Panc1 (cell line): ENCODE measurements around the gene TMCO4. TPM values are rescaled to one million over a fixed set of nuclear protein-coding genes. Genes with fewer than 3 reads are reported as not detected.

Source experiments
- ATAC-seq: fragments of 200-7000 bp; cut with Tn5 transposase; 2 replicates; pipeline ENCODE4 v1.9.1; 2020; ENCODE audit warnings: mild to moderate bottlenecking, moderate library complexity
- BruUV-seq: library from RNA; stranded (reverse); fragments of 400-500 nt; replicated peaks from 2 replicates; lab custom pipeline; 2021; lab: Mats Ljungman, UMichigan
- CTCF ChIA-PET: fragments of 300-600 bp; sonication (Branson Sonifier 250); formaldehyde crosslinking; loops from one replicate; lab custom pipeline; 2022; ENCODE audit warnings: antibody characterized with exemption; lab: Charles Lee
- POLR2A ChIA-PET: fragments of 300-600 bp; sonication (Branson Sonifier 250); formaldehyde crosslinking; loops from one replicate; lab custom pipeline; 2022; ENCODE audit warnings: antibody characterized with exemption; lab: Charles Lee
- DNase-seq: peaks from one replicate; pipeline ENCODE4 v3.0.0-alpha.2; 2010; ENCODE audit warnings: low read depth, low spot score
- H3K27ac ChIP-seq: 2 replicates; pipeline ENCODE4 v1.5.1; 2011; ENCODE audit warnings: mild to moderate bottlenecking, low read length, inconsistent platforms
- H3K27me3 ChIP-seq: fragments of 200-500 bp; sonication (Bioruptor generic); 2 replicates; pipeline ENCODE4 v1.6.0; 2014; ENCODE audit warnings: low read length, inconsistent platforms; ENCODE audit not compliant: control insufficient read depth, insufficient read depth
- H3K36me3 ChIP-seq: fragments of 200-500 bp; sonication (Bioruptor generic); 2 replicates; pipeline ENCODE4 v1.5.1; 2014; ENCODE audit warnings: inconsistent platforms, mild to moderate bottlenecking, low read length, moderate library complexity; ENCODE audit not compliant: control insufficient read depth, insufficient read depth
- H3K4me1 ChIP-seq: 2 replicates; pipeline ENCODE4 v1.5.1; 2011; ENCODE audit warnings: inconsistent platforms, mild to moderate bottlenecking, low read length, moderate library complexity; ENCODE audit not compliant: control insufficient read depth, insufficient read depth
- H3K4me3 ChIP-seq, 2 experiments: 2 replicates each; pipeline ENCODE4 v1.5.1; 2011 to 2012; ENCODE audit warnings: low read depth in 2 of 2, low read length in 2 of 2, mild to moderate bottlenecking in 2 of 2, inconsistent platforms in 1 of 2, moderate library complexity in 1 of 2
- H3K9me3 ChIP-seq: fragments of 200-500 bp; sonication (Bioruptor generic); 2 replicates; pipeline ENCODE4 v1.5.1; 2014; ENCODE audit warnings: low read depth, mild to moderate bottlenecking, inconsistent platforms, low read length, moderate library complexity; ENCODE audit not compliant: control insufficient read depth, insufficient read depth
- POLR2AphosphoS5 ChIP-seq: IDR thresholded peaks from 2 replicates; pipeline ENCODE4 v1.6.1; 2012; ENCODE audit warnings: mild to moderate bottlenecking, low read depth, low read length, moderate library complexity
- REST ChIP-seq, 2 experiments: IDR thresholded peaks; 2 replicates each; pipeline ENCODE4 v1.6.1; 2011 to 2012; ENCODE audit warnings: low read depth in 2 of 2, control low read depth in 1 of 2, low read length in 1 of 2, mild to moderate bottlenecking in 1 of 2, moderate library complexity in 1 of 2; ENCODE audit not compliant: insufficient read depth in 1 of 2
- SIN3A ChIP-seq: IDR thresholded peaks from 2 replicates; pipeline ENCODE4 v1.6.1; 2012; ENCODE audit warnings: low read depth, mild to moderate bottlenecking, low read length, moderate library complexity, borderline replicate concordance; ENCODE audit not compliant: insufficient read depth
- TCF7L2 ChIP-seq: IDR thresholded peaks from 2 replicates; pipeline ENCODE4 v1.6.1; 2011; ENCODE audit warnings: mild to moderate bottlenecking, low read depth, low read length, inconsistent platforms
- in situ Hi-C: cut with HindIII; loops from 2 replicates; pipeline ENCODE4 v1.10.0; 2016; ENCODE audit warnings: low sequenced_read_pairs, low pct_unique_long_range_greater_than_20kb
- intact Hi-C: fragments of 100-400 bp; cut with micrococcal nuclease; formaldehyde crosslinking; loops from one replicate; pipeline ENCODE4 v1.10.0; 2022; ENCODE audit not compliant: unreplicated experiment
- total RNA-seq: library from RNA; stranded (reverse); gene quantifications from one replicate; pipeline ENCODE4 v1.2.1, GENCODE V29; 2021; ENCODE audit not compliant: unreplicated experiment
- TF ChIP-seq, protein P1 (sequence below): fragments of 450-650 bp; IDR thresholded peaks from 2 replicates; pipeline ENCODE4 v1.5.1; 2017; ENCODE audit warnings: mild to moderate bottlenecking

The TMCO4 gene
- total RNA-seq, 1 experiment from 2014 or later: 13.2 TPM

DNA sequence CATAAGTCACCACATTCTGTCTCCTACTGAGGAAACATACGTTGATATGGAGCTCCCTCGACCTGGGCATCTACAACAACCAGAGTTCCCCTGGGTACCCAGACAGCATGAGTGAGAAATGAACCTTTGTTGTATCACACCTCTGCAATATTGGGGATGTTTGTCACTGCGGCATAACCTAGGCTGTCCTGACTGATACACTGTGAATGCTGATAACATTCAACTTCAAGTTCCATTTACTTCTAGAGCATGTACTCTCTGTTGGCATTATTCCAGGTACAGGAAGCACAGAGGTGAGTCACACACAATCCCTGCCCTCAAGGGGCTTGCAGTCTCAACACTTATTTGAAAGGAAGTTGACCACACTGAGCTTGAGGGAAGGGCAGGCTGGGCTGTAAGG, 69.5 kb downstream of the TMCO4 start:
- H3K4me1 ChIP-seq: no peaks in the 10 kb centered on the region
- no peaks in the 10 kb centered on the region for H3K27me3 ChIP-seq
- H3K4me3 ChIP-seq: no peak overlapping the region
- H3K9me3 ChIP-seq: no peaks in the 10 kb centered on the region; the same call in 1 of the 2 replicates
- BruUV-seq: no TSS peak
- DNase-seq (no peak), ATAC-seq (no peak)
- ChIA-PET POLR2A (no interaction called here), CTCF (no interaction called here)
- H3K27ac ChIP-seq: no peak overlapping the region
- intact Hi-C loops: no loop called here
- TF ChIP-seq SIN3A (no peak), REST (IDR thresholded peaks at IDR 0.05; ENCODE audit: insufficient read depth in 1 of 2, low read depth in 2 of 2, low read length in 1 of 2) (no peak), TCF7L2 (no peak), POLR2AphosphoS5 (no peak)
- TF ChIP-seq, protein P1, sequence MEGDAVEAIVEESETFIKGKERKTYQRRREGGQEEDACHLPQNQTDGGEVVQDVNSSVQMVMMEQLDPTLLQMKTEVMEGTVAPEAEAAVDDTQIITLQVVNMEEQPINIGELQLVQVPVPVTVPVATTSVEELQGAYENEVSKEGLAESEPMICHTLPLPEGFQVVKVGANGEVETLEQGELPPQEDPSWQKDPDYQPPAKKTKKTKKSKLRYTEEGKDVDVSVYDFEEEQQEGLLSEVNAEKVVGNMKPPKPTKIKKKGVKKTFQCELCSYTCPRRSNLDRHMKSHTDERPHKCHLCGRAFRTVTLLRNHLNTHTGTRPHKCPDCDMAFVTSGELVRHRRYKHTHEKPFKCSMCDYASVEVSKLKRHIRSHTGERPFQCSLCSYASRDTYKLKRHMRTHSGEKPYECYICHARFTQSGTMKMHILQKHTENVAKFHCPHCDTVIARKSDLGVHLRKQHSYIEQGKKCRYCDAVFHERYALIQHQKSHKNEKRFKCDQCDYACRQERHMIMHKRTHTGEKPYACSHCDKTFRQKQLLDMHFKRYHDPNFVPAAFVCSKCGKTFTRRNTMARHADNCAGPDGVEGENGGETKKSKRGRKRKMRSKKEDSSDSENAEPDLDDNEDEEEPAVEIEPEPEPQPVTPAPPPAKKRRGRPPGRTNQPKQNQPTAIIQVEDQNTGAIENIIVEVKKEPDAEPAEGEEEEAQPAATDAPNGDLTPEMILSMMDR: no peak
- no peaks in the 10 kb centered on the region for H3K36me3 ChIP-seq
- in situ Hi-C loops: no loop called here

DNA sequence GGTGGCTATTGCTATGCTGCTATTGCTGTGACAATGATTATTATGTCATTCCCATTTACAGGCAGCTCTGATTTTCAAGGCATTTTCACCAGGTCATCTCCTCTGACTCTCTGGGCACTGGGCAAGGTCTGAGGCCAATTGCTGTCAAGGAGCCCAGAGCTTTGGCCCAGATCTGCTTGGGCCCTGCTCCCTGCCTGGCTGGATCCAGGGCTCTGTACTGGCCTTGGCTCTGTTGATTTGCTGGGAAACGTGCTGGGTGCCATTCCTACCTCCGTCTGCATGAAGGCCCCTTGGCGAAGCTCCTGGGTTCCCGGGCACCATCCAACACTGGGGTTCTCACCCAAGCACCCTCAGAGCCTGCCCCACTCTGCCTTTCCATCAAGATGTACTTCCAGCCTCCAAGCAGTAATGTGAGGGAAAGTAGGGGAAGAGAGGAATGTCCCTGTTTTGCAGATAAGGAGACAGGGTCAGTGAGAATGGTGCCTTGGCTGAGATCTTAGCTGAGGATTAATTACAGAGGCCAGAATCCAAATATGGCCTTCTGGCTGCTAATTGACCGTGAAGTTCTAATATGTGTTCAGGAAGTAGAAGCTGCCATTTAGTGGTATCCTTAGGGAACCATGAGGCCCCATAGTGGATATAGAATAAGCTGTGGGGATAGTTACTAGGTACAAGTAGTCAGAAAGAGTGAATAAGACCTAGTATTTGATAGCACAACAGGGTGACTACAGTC, 71.1 kb downstream of the TMCO4 start:
- ATAC-seq: no peak
- intact Hi-C loops: no loop called here
- POLR2A ChIA-PET: no interaction called here
- H3K36me3 ChIP-seq: no peaks in the 10 kb centered on the region
- H3K4me3 ChIP-seq: no peak overlapping the region
- no peaks in the 10 kb centered on the region for H3K27me3 ChIP-seq
- no peaks in the 10 kb centered on the region; the same call in 1 of the 2 replicates for H3K9me3 ChIP-seq
- no peaks in the 10 kb centered on the region for H3K4me1 ChIP-seq
- BruUV-seq: no TSS peak
- no peak overlapping the region for H3K27ac ChIP-seq
- TF ChIP-seq POLR2AphosphoS5 (no peak), SIN3A (no peak), TCF7L2 (no peak), REST (IDR thresholded peaks at IDR 0.05; ENCODE audit: insufficient read depth in 1 of 2, low read depth in 2 of 2, low read length in 1 of 2) (no peak)
- TF ChIP-seq, protein P1: no peak
- in situ Hi-C loops: no loop called here
- CTCF ChIA-PET: interaction anchor here (1.0 kb wide), 1 partner anchor 24 kb away, joined by 3 read pairs; no protein-coding TSS in a partner anchor
- no peak for DNase-seq
